Measurements from ENCODE around the gene GJD3.

GRCh38 chr17:40355123-40355803 is 9.3 kb downstream of the GJD3 start:
- peak; percentile 98 for TF ChIP-seq CTCF (IDR thresholded peaks at IDR 0.05)
- TF ChIP-seq EZH2 (IDR thresholded peaks at IDR 0.05), result no peak
- no peak for TF ChIP-seq EZH2phosphoT487 (IDR thresholded peaks at IDR 0.05)

All from neural progenitor cell (in vitro differentiated cells).